Measurements from ENCODE around the gene RAP1A. TPM values are rescaled to one million over a fixed set of nuclear protein-coding genes. Genes with fewer than 3 reads are reported as not detected.
A peak's percentile ranks its signal among the peaks of the same experiment; 100 is the strongest.

Gene RAP1A
- total RNA-seq, 1 experiment from 2014 or later, result 25.4 TPM

DNA sequence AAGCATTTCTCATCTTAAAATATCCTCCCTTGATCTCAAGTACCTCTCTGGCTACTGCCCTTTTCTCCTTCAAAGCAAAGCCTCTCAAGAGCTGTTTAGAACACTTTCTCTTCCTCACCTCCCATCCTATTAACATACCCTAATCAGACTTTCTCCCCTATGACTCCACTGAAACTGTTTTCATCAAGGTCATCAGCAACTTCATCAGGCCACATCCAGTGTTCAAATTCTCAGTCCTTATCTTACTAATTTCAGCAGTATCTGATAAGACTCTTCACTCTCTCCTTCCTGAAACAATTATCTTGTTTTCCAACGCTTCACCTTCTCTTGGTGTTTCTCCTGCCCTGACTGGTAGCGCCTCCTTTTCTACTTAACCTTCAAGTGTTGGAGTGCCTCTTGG lies 1.5 kb upstream of the RAP1A start (continued):
- no peak for TF ChIP-seq SOX15 (CRISPR knock-in tag; IDR thresholded peaks at IDR 0.05)
- TF ChIP-seq, protein P1, sequence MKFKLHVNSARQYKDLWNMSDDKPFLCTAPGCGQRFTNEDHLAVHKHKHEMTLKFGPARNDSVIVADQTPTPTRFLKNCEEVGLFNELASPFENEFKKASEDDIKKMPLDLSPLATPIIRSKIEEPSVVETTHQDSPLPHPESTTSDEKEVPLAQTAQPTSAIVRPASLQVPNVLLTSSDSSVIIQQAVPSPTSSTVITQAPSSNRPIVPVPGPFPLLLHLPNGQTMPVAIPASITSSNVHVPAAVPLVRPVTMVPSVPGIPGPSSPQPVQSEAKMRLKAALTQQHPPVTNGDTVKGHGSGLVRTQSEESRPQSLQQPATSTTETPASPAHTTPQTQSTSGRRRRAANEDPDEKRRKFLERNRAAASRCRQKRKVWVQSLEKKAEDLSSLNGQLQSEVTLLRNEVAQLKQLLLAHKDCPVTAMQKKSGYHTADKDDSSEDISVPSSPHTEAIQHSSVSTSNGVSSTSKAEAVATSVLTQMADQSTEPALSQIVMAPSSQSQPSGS (CRISPR knock-in tag; IDR thresholded peaks at IDR 0.05; ENCODE audit: borderline replicate concordance, low read depth), result no peak
- TF ChIP-seq, protein P2, sequence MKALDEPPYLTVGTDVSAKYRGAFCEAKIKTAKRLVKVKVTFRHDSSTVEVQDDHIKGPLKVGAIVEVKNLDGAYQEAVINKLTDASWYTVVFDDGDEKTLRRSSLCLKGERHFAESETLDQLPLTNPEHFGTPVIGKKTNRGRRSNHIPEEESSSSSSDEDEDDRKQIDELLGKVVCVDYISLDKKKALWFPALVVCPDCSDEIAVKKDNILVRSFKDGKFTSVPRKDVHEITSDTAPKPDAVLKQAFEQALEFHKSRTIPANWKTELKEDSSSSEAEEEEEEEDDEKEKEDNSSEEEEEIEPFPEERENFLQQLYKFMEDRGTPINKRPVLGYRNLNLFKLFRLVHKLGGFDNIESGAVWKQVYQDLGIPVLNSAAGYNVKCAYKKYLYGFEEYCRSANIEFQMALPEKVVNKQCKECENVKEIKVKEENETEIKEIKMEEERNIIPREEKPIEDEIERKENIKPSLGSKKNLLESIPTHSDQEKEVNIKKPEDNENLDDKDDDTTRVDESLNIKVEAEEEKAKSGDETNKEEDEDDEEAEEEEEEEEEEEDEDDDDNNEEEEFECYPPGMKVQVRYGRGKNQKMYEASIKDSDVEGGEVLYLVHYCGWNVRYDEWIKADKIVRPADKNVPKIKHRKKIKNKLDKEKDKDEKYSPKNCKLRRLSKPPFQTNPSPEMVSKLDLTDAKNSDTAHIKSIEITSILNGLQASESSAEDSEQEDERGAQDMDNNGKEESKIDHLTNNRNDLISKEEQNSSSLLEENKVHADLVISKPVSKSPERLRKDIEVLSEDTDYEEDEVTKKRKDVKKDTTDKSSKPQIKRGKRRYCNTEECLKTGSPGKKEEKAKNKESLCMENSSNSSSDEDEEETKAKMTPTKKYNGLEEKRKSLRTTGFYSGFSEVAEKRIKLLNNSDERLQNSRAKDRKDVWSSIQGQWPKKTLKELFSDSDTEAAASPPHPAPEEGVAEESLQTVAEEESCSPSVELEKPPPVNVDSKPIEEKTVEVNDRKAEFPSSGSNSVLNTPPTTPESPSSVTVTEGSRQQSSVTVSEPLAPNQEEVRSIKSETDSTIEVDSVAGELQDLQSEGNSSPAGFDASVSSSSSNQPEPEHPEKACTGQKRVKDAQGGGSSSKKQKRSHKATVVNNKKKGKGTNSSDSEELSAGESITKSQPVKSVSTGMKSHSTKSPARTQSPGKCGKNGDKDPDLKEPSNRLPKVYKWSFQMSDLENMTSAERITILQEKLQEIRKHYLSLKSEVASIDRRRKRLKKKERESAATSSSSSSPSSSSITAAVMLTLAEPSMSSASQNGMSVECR (CRISPR knock-in tag; IDR thresholded peaks at IDR 0.05; ENCODE audit: borderline replicate concordance), result no peak
- TF ChIP-seq RORB (CRISPR knock-in tag; IDR thresholded peaks at IDR 0.05), result no peak
- TF ChIP-seq, protein P3, sequence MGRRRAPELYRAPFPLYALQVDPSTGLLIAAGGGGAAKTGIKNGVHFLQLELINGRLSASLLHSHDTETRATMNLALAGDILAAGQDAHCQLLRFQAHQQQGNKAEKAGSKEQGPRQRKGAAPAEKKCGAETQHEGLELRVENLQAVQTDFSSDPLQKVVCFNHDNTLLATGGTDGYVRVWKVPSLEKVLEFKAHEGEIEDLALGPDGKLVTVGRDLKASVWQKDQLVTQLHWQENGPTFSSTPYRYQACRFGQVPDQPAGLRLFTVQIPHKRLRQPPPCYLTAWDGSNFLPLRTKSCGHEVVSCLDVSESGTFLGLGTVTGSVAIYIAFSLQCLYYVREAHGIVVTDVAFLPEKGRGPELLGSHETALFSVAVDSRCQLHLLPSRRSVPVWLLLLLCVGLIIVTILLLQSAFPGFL (CRISPR knock-in tag; IDR thresholded peaks at IDR 0.05; ENCODE audit: borderline replicate concordance), result no peak
- TF ChIP-seq, protein P4, sequence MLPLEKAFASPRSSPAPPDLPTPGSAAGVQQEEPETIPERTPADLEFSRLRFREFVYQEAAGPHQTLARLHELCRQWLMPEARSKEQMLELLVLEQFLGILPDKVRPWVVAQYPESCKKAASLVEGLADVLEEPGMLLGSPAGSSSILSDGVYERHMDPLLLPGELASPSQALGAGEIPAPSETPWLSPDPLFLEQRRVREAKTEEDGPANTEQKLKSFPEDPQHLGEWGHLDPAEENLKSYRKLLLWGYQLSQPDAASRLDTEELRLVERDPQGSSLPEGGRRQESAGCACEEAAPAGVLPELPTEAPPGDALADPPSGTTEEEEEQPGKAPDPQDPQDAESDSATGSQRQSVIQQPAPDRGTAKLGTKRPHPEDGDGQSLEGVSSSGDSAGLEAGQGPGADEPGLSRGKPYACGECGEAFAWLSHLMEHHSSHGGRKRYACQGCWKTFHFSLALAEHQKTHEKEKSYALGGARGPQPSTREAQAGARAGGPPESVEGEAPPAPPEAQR (CRISPR knock-in tag; IDR thresholded peaks at IDR 0.05), result no peak
- no peak for TF ChIP-seq ZNF232 (CRISPR knock-in tag; IDR thresholded peaks at IDR 0.05)
- no peak for TF ChIP-seq ZNF138 (CRISPR knock-in tag; conservative IDR thresholded peaks at IDR 0.05)

DNA sequence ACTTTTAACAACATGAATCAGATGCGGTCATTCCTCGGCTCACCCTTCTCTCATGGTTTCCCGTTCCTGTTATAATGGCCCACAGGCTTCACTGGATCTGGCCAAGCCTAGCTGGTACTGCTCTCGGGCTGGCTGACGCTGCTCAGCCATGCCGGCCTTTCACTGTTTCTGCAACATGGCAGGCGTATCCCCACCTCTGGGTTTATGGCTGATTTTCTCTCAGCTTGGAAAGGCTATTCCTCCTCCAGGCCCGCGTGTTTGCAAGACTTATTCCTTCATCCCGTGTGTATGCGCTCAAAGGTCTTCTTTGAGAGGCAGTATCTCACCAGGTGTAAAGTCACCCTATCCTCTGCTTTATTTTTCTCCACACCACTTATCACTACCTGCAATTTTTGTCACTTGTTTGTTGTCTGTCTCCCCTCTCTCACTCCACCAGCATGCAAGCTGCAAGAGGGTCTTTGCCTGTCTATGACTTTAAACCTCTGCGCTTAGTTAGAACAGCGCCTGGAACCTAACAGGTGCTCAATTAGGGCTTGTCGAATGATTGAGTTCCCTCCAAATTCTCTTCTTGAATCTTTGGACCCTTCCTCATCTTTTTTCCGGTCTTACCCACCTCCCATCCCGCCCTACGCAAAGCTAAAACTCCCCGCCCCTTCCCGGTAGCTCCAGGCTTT lies 491 bp upstream of the RAP1A start:
- Mint-ChIP-seq H3K4me3 (peak overlapping the region; percentile 62), H3K9me3 (no peaks in the 10 kb centered on the region), H3K4me1 (peaks cover 25% of the 10 kb centered on the region), H3K27ac (peak overlapping the region; percentile 38; the same call in 1 of the 2 replicates), H3K36me3 (no peaks in the 10 kb centered on the region), H3K27me3 (ENCODE audit: low read depth) (no peaks in the 10 kb centered on the region; the same call in 1 of the 2 replicates)
- ChIA-PET CTCF (interaction anchor here (0.6 to 3.9 kb wide), 7 partner anchors 48 to 137 kb away, joined by 3 to 42 read pairs (median 3); no protein-coding TSS in a partner anchor), POLR2A (interaction anchor here (0.9 to 1.6 kb wide), 3 partner anchors 18 to 111 kb away, joined by 5 to 6 read pairs (median 5); no protein-coding TSS in a partner anchor)
- DNase-seq (ENCODE audit: low spot score) (no peak), ATAC-seq (no peak; the same call in 1 of the 2 replicates)
- TF ChIP-seq ZNF138 (CRISPR knock-in tag; conservative IDR thresholded peaks at IDR 0.05), result no peak
- no peak for TF ChIP-seq ZNF219 (CRISPR knock-in tag; IDR thresholded peaks at IDR 0.05; ENCODE audit: borderline replicate concordance)
- TF ChIP-seq, protein P5, sequence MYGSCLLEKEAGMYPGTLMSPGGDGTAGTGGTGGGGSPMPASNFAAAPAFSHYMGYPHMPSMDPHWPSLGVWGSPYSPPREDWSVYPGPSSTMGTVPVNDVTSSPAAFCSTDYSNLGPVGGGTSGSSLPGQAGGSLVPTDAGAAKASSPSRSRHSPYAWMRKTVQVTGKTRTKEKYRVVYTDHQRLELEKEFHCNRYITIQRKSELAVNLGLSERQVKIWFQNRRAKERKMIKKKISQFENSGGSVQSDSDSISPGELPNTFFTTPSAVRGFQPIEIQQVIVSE (CRISPR knock-in tag; IDR thresholded peaks at IDR 0.05; ENCODE audit: borderline replicate concordance), result no peak
- TF ChIP-seq CREM (CRISPR knock-in tag; IDR thresholded peaks at IDR 0.05), result no peak
- no peak for TF ChIP-seq PRRX2 (CRISPR knock-in tag; IDR thresholded peaks at IDR 0.05)
- no peak for TF ChIP-seq ZBTB21 (CRISPR knock-in tag; IDR thresholded peaks at IDR 0.05; ENCODE audit: borderline replicate concordance)
- no peak for TF ChIP-seq NR3C1 (CRISPR knock-in tag; conservative IDR thresholded peaks at IDR 0.05; ENCODE audit: low read depth)
- TF ChIP-seq, protein P2 (CRISPR knock-in tag; IDR thresholded peaks at IDR 0.05; ENCODE audit: borderline replicate concordance), result no peak; the same call in 1 of the 2 replicates
- TF ChIP-seq RELA (CRISPR knock-in tag; IDR thresholded peaks at IDR 0.05; ENCODE audit: borderline replicate concordance), result no peak
- no peak for TF ChIP-seq FOXP1 (CRISPR knock-in tag; IDR thresholded peaks at IDR 0.05; ENCODE audit: borderline replicate concordance)
- TF ChIP-seq, protein P6, sequence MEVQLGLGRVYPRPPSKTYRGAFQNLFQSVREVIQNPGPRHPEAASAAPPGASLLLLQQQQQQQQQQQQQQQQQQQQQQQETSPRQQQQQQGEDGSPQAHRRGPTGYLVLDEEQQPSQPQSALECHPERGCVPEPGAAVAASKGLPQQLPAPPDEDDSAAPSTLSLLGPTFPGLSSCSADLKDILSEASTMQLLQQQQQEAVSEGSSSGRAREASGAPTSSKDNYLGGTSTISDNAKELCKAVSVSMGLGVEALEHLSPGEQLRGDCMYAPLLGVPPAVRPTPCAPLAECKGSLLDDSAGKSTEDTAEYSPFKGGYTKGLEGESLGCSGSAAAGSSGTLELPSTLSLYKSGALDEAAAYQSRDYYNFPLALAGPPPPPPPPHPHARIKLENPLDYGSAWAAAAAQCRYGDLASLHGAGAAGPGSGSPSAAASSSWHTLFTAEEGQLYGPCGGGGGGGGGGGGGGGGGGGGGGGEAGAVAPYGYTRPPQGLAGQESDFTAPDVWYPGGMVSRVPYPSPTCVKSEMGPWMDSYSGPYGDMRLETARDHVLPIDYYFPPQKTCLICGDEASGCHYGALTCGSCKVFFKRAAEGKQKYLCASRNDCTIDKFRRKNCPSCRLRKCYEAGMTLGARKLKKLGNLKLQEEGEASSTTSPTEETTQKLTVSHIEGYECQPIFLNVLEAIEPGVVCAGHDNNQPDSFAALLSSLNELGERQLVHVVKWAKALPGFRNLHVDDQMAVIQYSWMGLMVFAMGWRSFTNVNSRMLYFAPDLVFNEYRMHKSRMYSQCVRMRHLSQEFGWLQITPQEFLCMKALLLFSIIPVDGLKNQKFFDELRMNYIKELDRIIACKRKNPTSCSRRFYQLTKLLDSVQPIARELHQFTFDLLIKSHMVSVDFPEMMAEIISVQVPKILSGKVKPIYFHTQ (CRISPR knock-in tag; IDR thresholded peaks at IDR 0.05), result no peak
